Sciatic nerve (tissue), 2 donors: ENCODE data around the gene OR10K1. TPM values are rescaled to one million over a fixed set of nuclear protein-coding genes. Genes with fewer than 3 reads are reported as not detected.
A peak's percentile ranks its signal among the peaks of the same experiment; 100 is the strongest.
"Not testable (repeated sequence)": the region's sequence is repeated elsewhere in the genome, so short reads cannot be mapped to it uniquely, and the experiment has no call there.

Experiments used
- ATAC-seq: fragments of 200-7000 bp; cut with Tn5 transposase; one replicate; pipeline ENCODE4 v1.9.1; 2020; ENCODE audit warnings: mild to moderate bottlenecking, moderate library complexity
- DNase-seq: peaks from one replicate; pipeline ENCODE4 v3.0.0-alpha.2; 2020; ENCODE audit warnings: low spot score
- intact Hi-C: fragments of 100-400 bp; cut with DNase I; formaldehyde crosslinking; loops from one replicate; pipeline ENCODE4 v1.14.2; 2022
- total RNA-seq: library from RNA; stranded (reverse); fragmentation: NEBNext Ultra II Directional; extraction: Animal tissue kit (Norgen Biotek cat#: 25700); gene quantifications from one replicate; pipeline ENCODE4 v1.2.1, GENCODE V29; 2021
- donor health status: DM: no; HTN: no; CAD: no.
- donor health status: DM: no; HTN: no; CAD: no.

The OR10K1 gene, protein sequence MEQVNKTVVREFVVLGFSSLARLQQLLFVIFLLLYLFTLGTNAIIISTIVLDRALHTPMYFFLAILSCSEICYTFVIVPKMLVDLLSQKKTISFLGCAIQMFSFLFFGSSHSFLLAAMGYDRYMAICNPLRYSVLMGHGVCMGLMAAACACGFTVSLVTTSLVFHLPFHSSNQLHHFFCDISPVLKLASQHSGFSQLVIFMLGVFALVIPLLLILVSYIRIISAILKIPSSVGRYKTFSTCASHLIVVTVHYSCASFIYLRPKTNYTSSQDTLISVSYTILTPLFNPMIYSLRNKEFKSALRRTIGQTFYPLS
- not detected for total RNA-seq

GRCh38 chr1:158461534-158461933, at the start of gene OR10K1:
TSS of gene OR10K1 (plus strand) at chr1:158461834. CDS start at chr1:158465562, 3,728 bp downstream.
- intact Hi-C loops = no loop called here
- DNase-seq = no peak
- no peak for ATAC-seq

GRCh38 chr1:158414651-158415345, 46.8 kb upstream of the OR10K1 start:
- intact Hi-C loops = no loop called here
- ATAC-seq (no peak), DNase-seq (no peak)

- no peak for ATAC-seq
- intact Hi-C loops = no loop called here
Observed at GRCh38 chr1:158417586-158417985, 44.0 kb upstream of the OR10K1 start.

DNA sequence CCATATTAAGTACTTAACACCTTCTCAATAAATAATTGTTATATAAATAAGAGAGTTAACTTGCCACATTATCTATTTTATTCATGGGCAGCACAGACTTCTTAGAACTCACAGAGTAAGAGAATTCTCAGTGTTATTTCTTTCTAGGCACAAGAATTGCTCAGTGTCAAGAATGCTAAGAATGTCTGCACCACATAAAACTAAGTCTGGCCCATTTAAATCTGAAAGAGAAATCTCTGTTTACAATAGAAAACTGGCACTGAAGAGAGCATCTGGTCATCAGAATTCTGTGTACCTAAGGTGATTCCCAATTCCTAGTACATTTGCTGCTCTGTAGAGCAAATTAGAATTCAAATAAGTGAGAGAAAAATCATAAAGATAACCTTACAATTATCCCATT, 39.4 kb upstream of the OR10K1 start:
- intact Hi-C loops = no loop called here
- DNase-seq (no peak), ATAC-seq (no peak)

More at GRCh38 chr1:158417586-158417985, 44.0 kb upstream of the OR10K1 start:
- no peak for DNase-seq

DNA sequence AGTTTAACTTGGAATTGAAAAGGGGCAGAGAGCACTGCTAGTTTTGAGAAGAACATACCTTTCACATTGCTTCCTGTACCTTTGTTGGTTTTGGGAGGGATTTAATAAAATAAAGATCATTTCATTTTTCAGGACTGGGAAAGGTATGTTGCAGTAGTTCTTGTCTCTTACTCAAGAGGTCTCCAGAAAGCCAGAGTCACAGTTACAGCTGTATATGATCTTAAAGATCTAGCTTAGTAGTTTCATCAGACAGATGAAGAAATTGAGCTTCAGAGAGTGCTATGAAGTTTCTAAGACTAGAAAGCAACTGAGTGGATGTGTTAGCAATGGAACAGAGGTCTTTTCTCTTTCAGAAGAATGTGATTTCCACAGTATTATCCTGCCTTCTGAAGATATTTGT, 36.6 kb upstream of the OR10K1 start:
- ATAC-seq = no peak
- intact Hi-C loops = no loop called here
- DNase-seq = no peak

DNA sequence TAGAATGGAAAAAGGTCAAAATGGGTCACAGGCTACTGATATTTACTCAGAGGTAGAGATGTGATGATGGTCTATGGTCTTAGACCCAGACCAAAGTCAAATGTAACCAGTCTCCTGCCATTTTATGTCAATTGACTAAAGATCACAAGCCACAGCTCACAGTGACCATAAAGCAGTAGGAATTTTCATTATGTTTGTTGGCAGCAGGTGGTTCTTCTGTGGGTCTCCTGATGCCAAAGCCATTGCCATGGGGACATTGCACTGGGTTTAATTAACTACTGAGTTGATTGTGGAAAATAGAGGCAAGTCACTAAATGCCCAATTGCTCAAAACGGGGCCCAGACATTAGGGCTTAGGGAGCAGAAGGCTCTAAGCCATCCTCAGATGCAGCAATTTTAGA, 35.5 kb upstream of the OR10K1 start, which contains the start of gene OR10K2:
TSS of gene OR10K2 (minus strand) at position 101 of the 400 bp plus-strand sequence. CDS start 5,371 bp downstream, outside the sequence.
- DNase-seq (no peak), ATAC-seq (no peak)
- intact Hi-C loops = no loop called here

- DNase-seq, intact Hi-C loops, ATAC-seq: not testable (repeated sequence)
Observed at GRCh38 chr1:158430163-158430562, 31.5 kb upstream of the OR10K1 start.

GRCh38 chr1:158434741-158435140, 26.9 kb upstream of the OR10K1 start:
- ATAC-seq (no peak), DNase-seq (no peak)
- intact Hi-C loops = no loop called here

- intact Hi-C loops = no loop called here
- no peak for DNase-seq
- ATAC-seq = no peak
Observed at GRCh38 chr1:158445376-158445775, 16.3 kb upstream of the OR10K1 start.

DNA sequence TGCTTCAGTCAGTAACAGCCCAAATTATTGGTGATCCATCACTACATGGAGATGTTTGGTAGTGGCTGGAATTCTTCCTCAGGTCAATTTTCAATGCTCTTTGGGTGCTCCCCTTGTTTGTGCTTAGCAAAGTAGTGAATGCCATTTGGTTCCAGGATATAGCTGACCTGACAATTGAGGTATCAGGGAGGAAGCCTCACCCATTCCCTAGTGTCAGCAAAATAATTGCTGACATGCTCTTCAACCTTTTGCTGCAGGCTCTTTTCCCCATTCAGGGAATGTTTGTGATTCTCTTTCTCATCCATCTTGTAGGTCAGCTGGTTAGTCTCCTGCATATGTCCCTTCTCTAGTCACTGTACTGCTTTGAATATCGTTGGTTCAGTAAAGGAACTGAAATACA, 7.1 kb upstream of the OR10K1 start:
- ATAC-seq (no peak), DNase-seq (no peak)
- intact Hi-C loops = no loop called here

- DNase-seq (no peak), ATAC-seq (no peak)
- intact Hi-C loops = no loop called here
Observed at GRCh38 chr1:158457246-158457645, 4.4 kb upstream of the OR10K1 start.

DNA sequence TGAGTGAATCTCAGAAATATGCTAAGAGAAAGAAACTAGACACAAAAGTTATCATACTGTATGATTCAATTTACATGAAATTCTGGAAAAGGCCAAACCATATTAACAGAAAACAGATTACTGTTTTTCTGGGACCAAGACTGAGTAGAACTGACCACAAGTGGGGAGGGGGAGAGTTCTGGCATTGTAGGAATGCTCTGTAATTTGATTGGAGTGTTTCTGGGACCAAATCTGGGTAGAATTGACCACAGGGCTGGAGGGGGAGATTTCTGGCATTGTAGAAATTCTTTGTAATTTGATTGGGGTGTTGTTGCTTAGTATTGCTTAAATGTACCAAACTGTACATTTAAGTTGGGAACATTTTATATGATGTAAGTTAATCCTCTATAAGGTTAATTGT, 3.4 kb upstream of the OR10K1 start:
- intact Hi-C loops = no loop called here
- DNase-seq = no peak
- ATAC-seq = no peak

DNA sequence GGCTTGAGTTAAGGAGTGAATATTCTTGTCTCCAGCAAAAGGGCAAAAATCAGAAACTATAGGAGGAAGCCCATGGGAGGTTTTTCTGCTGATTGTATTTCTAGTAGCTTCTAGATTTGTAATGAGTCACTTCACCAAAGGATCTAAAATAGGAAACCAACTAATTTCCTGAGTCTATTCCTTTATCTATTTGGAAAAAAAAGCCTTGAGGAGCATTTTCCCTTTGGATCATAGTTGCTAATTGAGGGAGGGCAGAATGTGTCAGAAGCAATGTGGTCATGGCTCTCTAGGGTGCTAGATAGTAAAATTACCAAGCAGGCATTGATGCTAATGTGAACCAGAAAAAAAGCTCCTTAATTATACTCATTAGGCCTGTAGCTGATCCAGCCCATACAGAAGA, 10.3 kb downstream of the OR10K1 start, which contains the start of gene OR10R2:
TSS of gene OR10R2 (plus strand) at position 301 of the 400 bp plus-strand sequence. CDS start 106 bp downstream, outside the sequence.
- DNase-seq = no peak
- intact Hi-C loops = no loop called here
- no peak for ATAC-seq

- intact Hi-C loops = no loop called here
- no peak for DNase-seq
- no peak for ATAC-seq
Observed at GRCh38 chr1:158485455-158485854, 23.8 kb downstream of the OR10K1 start.

- intact Hi-C loops = no loop called here
- ATAC-seq (no peak), DNase-seq (no peak)
Observed at GRCh38 chr1:158491316-158491715, 29.7 kb downstream of the OR10K1 start.

DNA sequence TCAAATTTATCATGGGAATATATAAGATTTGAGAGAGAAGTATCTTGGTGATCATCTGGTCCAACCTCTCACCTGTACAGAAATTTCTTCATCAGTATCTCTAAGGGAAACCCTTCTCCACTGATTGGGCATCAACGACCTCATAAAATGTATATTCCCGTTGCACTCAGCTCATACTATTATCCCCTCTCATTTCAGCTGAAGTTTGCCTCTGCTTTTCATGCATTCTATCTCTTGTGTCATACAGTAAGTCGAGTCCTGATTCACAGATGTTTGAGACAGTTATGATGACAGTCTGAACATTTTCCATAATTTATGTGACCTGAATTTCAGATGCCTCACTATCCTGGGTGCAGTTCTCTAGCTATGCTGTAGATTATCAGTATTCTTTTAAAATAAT, 31.4 kb downstream of the OR10K1 start:
- ATAC-seq = no peak
- intact Hi-C loops = no loop called here
- no peak for DNase-seq

GRCh38 chr1:158494796-158495195, 33.2 kb downstream of the OR10K1 start:
- no peak for ATAC-seq
- DNase-seq = no peak
- intact Hi-C loops = no loop called here

DNA sequence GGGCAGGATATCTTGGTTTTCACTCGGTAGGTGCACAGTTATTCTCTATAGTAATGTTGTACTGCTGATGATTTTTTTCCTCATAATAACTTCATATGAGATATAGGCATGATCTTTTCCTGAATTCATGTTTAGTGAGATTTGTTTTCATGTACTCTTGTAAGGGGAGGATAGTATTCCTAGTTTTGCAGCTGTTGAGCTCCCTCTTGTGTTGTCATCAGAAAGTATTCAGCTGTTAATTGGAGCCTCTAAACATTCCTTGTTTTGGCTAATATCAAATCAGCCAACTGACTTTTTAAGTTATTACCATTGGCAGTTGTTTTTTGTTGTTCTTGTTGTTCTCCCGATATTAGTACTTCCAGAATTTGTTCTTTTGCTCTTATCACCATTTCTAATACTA, 34.7 kb downstream of the OR10K1 start:
- DNase-seq (no peak), ATAC-seq (peak; percentile 49)
- intact Hi-C loops = no loop called here

GRCh38 chr1:158506369-158506987, 44.8 kb downstream of the OR10K1 start:
- no peak for ATAC-seq
- DNase-seq = no peak
- intact Hi-C loops = no loop called here

DNA sequence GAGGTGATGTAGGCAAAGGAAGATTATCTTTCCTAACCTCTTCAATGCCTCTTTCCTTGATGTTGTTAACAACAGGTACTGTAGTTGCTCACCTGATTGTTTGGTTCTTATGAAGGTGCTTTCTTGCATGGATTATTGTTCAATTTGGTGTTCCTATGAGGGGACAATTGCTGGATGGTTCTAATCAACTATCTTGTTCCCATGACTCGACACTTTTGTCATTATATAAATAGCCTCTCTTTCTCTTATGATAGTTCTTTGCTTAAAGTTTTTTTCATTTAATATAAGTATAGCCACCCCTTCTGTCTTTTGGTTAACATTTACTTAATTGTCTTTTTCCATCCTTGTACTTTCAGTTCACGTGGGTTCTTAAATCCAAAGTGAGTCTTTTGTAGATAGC, 45.9 kb downstream of the OR10K1 start:
- DNase-seq (no peak), ATAC-seq (no peak)
- intact Hi-C loops = no loop called here
